ENCODE measurements around the gene KDM6B. TPM values are rescaled to one million over a fixed set of nuclear protein-coding genes. Genes with fewer than 3 reads are reported as not detected.
"Not testable (repeated sequence)": the region's sequence is repeated elsewhere in the genome, so short reads cannot be mapped to it uniquely, and the experiment has no call there.

KDM6B gene
- 10 to 100 TPM; 21.0 to 29.0 TPM for total RNA-seq
- long read RNA-seq, donor 1, partial matches to known transcripts = 0 of 3 reads
- long read RNA-seq, donor 1, other reads (novel, unspliced or antisense) = 3 of 3 reads
- long read RNA-seq, donor 2, partial matches to known transcripts = 3 of 3 reads
- long read RNA-seq, donor 2, other reads (novel, unspliced or antisense) = 0 of 3 reads

- peak; percentile 98 for DNase-seq (ENCODE audit: low spot score)
- intact Hi-C loops (cut with DNase I) = no loop called here
Observed at GRCh38 chr17:7833795-7834541, at the start of gene KDM6B. KDM6B (plus strand) TSS chr17:7834217; CDS start chr17:7845555, 11,338 bp downstream.

- intact Hi-C loops (cut with DNase I) = no loop called here
- DNase-seq (ENCODE audit: low spot score) = no peak
Observed at GRCh38 chr17:7786866-7787265, 47.2 kb upstream of the KDM6B start.

GRCh38 chr17:7789131-7789530 is 44.9 kb upstream of the KDM6B start:
- intact Hi-C loops (cut with DNase I) = no loop called here

GRCh38 chr17:7790150-7790549 is 43.9 kb upstream of the KDM6B start:
- intact Hi-C loops (cut with DNase I) = loop anchor here in 1 of 2 donors (2.0 kb wide), 1 partner anchor 61 kb away; no protein-coding TSS in a partner anchor

More at GRCh38 chr17:7789131-7789530, 44.9 kb upstream of the KDM6B start:
- peak; percentile 24 for DNase-seq (ENCODE audit: low spot score)

GRCh38 chr17:7792611-7793010 is 41.4 kb upstream of the KDM6B start:
- intact Hi-C loops (cut with DNase I) = no loop called here
- DNase-seq (ENCODE audit: low spot score) = peak; percentile 68

More at GRCh38 chr17:7790150-7790549, 43.9 kb upstream of the KDM6B start:
- DNase-seq (ENCODE audit: low spot score) = peak; percentile 55

- peak; percentile 66 for DNase-seq (ENCODE audit: low spot score)
- intact Hi-C loops (cut with DNase I) = no loop called here
Observed at GRCh38 chr17:7794075-7794663, 39.8 kb upstream of the KDM6B start.

- no peak for DNase-seq (ENCODE audit: low spot score)
- intact Hi-C loops (cut with DNase I) = no loop called here
Observed at GRCh38 chr17:7797976-7798375, 36.0 kb upstream of the KDM6B start.

- intact Hi-C loops (cut with DNase I) = no loop called here
- no peak for DNase-seq (ENCODE audit: low spot score)
Observed at GRCh38 chr17:7798839-7799238, 35.2 kb upstream of the KDM6B start.

GRCh38 chr17:7803981-7804380 is 30.0 kb upstream of the KDM6B start:
- DNase-seq (ENCODE audit: low spot score) = peak; percentile 50
- intact Hi-C loops (cut with DNase I) = no loop called here

GRCh38 chr17:7806587-7806986 is 27.4 kb upstream of the KDM6B start:
- peak; percentile 20 for DNase-seq (ENCODE audit: low spot score)
- intact Hi-C loops (cut with DNase I) = no loop called here

- intact Hi-C loops (cut with DNase I) = no loop called here
Observed at GRCh38 chr17:7807206-7807605, 26.8 kb upstream of the KDM6B start.

GRCh38 chr17:7809086-7809790 is 24.8 kb upstream of the KDM6B start:
- no peak for DNase-seq (ENCODE audit: low spot score)
- intact Hi-C loops (cut with DNase I) = no loop called here

More at GRCh38 chr17:7807206-7807605, 26.8 kb upstream of the KDM6B start:
- peak; percentile 62 for DNase-seq (ENCODE audit: low spot score)

GRCh38 chr17:7809791-7810343 is 24.1 kb upstream of the KDM6B start:
- DNase-seq (ENCODE audit: low spot score); intact Hi-C loops (cut with DNase I): not testable (repeated sequence)

GRCh38 chr17:7811251-7811650 is 22.8 kb upstream of the KDM6B start:
- intact Hi-C loops (cut with DNase I) = no loop called here
- DNase-seq (ENCODE audit: low spot score) = no peak

- no peak for DNase-seq (ENCODE audit: low spot score)
- intact Hi-C loops (cut with DNase I) = loop anchor here in 1 of 2 donors (2.0 kb wide), 1 partner anchor 38 kb away; no protein-coding TSS in a partner anchor
Observed at GRCh38 chr17:7814969-7815368, 19.0 kb upstream of the KDM6B start.

GRCh38 chr17:7816926-7817642 is 16.9 kb upstream of the KDM6B start:
- intact Hi-C loops (cut with DNase I) = no loop called here
- no peak for DNase-seq (ENCODE audit: low spot score)

GRCh38 chr17:7817643-7817964 is 16.4 kb upstream of the KDM6B start:
- DNase-seq (ENCODE audit: low spot score) = no peak
- intact Hi-C loops (cut with DNase I) = no loop called here

GRCh38 chr17:7818026-7818425 is 16.0 kb upstream of the KDM6B start:
- DNase-seq (ENCODE audit: low spot score) = no peak
- intact Hi-C loops (cut with DNase I) = loop anchor here in 1 of 2 donors (1.0 kb wide), 1 partner anchor 89 kb away; no protein-coding TSS in a partner anchor

Data from posterior vena cava (tissue), 2 donors.